HuH-7 (cell line): ENCODE measurements around the gene TNFAIP8.

Experiments
- DNase-seq: peaks from one replicate; pipeline ENCODE4 v3.0.0; 2011; ENCODE audit warnings: low spot score

The TNFAIP8 gene

GRCh38 chr5:119367502-119368237 is 11.9 kb downstream of the TNFAIP8 start:
- no peak for DNase-seq

- DNase-seq, result no peak
These were observed 12.4 kb downstream of the TNFAIP8 start for GRCh38 chr5:119368238-119368630.

GRCh38 chr5:119370486-119370885 is 14.7 kb downstream of the TNFAIP8 start:
- DNase-seq, result no peak

GRCh38 chr5:119371146-119371545 is 15.3 kb downstream of the TNFAIP8 start:
- DNase-seq, result no peak

DNA sequence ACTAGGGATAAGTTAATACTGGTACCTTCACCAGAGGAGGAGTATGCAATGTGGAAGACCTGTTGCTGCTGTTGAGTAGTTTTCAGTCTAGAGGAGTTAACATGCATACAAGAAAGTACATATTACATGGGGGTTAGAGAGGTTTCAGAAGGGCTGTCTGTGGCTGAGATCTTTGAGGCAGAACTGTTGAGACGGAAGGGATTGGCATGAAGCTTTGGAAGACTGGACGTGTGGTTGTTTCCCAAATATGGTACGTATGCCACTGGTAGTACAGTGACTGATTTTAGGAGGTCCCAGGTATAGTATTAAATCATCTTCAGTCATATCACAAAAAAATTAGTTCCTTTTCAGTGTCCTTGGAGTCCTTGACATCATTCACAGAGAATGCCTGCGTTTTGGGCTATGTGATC is 17.6 kb downstream of the TNFAIP8 start:
- no peak for DNase-seq

DNA sequence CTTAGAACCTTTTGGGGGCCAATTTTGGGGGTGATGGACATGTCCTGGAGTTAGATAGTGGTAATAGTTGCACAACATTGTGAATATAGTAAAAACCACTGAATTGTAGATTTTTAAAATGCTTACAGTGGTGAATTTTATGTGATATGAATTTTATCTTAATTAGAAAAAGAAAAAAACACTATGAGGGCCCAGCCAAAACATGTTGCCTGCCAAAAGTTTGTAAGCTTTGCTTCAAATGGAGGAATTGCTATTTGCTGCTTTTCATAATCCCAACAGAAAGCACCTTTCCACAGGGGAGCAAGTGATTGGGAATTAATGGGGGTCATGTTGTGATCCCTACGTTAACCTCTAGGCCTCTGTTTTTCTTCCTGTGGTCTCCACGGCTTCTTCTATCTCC is 19.1 kb downstream of the TNFAIP8 start:
- no peak for DNase-seq

DNA sequence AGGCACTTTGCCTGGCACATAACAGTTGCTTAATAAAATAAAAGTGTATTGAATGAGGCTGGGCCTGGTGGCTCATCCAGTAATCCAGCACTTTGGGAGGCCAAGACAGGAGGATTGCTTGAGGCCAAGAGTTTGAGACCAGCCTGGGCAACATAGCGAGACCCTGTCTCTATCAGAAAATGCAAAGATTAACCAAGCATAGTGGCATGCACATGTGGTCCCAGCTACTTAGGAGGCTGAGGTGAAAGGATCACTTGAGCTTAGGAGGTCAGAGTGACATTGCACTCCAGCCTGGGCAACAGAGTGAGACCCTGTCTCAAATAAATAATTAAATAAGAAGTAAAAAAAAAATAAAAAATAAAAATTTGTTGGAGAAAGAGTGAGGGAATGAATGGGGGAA is 21.2 kb downstream of the TNFAIP8 start:
- no peak for DNase-seq

- no peak for DNase-seq
These were observed 22.4 kb downstream of the TNFAIP8 start for GRCh38 chr5:119378075-119378700.

- DNase-seq, result no peak
These were observed 23.3 kb downstream of the TNFAIP8 start for GRCh38 chr5:119379096-119379495.

DNA sequence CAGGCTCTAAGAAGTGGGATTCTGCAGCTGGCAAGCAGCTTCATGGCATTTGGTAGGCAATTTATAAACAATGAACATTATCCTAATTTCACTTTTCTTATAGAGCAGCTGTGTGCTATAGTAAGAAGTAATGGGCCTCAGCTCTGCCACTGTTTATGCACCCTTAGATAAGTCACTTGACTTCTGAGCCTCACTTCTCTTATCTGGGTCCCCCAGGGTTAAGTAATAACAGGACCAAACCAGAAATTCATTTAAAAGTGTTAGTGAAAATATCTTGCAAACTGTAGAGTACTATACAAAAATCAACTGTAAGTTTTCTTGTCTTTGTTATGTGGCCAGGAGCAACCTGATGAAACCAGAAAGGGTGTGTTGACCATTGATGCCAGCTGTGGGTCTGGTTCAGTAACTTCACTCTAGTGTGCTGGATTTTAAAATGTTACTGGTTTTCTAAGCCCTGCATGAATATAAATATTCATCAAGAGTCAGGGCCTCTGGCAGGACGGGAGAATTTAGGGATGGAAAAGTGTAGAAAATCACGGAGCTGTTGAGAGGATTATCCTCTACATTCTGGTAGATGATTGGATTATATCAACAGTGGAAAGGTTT is 24.2 kb downstream of the TNFAIP8 start:
- DNase-seq, result no peak

- DNase-seq, result no peak
These were observed 26.4 kb downstream of the TNFAIP8 start for GRCh38 chr5:119382169-119382568.

DNA sequence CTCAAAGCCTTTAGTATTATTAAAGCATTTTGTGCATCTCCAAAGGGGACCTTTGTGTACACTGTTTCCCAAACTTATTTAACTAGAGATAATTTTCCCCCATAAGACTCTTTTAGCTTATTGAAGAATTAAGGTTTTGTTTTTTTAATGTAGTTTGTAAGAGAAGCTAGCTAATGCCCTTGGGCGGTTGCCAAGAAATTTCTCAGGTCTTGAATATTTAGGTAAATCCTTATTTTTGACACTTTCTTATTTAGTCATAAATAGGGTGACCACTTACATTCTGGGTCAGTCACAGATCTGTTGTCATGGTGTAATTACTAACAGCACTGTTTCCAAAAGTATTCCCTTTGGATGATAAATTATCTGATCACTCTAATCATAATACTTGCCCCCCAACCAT is 27.2 kb downstream of the TNFAIP8 start:
- DNase-seq, result no peak

DNA sequence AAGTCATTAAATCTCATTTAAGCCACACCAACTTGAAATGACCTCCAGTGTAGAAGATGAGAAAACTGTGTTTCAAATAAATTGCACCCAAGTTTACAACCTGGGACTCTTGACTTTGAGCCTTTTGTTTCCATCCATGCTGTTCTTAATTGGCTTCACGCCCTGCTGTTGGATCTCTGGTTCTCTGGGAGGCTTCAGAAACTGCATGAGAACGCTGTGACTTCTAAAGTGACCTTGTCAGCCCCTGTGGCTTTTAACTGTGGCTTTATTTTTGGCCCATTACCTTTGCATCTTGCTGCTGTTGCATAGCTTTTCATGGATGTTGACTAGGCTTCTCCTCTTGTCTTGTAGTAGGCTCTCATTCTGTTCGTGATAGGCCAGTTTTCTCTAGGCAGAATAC is 29.3 kb downstream of the TNFAIP8 start:
- no peak for DNase-seq

DNA sequence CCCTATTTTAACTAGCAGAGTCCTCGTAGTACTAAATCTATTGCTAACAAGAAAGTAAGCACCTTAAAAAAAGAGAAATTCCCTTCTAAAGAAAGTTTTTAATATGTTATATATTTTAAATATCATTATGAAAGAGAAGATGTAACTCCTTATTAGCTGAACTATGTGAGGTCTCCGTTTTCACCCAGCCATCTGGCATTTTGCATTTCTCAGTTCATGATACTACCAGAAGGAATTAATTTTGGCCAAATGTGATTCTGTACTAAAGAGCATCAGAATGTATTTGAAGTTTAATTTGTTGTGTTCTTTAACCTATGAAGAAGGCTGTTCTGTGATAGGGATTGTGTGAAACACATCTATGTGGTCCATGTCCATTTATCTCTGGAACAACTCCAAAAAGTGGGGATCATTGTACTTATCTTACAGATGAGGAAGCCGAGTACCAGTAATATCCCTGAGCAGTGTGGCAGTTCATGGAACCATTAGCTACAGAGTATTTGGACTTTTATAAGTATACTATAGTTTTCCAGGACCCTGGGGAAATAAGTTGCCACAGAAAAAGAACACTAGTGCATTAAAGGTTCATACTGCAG is 29.8 kb downstream of the TNFAIP8 start:
- DNase-seq, result no peak

GRCh38 chr5:119386596-119387344 is 31.0 kb downstream of the TNFAIP8 start:
- peak; percentile 36 for DNase-seq

DNA sequence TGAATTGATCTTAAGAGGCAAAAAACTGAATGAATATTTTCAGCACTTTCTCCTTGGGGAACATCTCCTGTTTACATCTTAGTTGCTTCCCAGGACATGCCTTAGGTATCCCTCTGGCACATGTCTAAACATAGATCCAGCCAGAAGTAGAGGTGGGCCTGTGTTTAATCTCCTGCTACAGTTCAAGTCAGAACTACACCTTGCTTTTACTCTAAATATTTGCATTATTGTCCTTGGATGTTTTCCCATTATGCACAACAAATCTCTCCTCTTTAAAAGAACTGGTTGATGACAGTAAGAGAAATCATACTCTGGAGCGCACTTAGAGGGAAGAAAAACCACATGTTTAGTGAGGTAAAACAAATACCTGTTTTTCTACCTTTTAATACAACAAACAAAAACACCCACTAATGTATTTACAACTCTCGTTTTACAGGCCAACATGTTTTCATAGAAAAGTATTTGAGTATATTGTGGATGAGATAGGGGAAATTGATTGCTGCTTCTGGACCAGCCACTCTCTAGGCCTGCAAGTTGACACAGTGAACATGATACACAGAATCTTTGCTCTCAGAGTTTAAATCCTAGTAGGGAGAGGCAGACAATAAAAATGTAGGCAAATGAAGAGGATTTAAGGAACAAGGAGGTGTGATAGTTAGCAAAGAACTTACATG is 32.3 kb downstream of the TNFAIP8 start:
- DNase-seq, result no peak

GRCh38 chr5:119388619-119389190 is 32.9 kb downstream of the TNFAIP8 start:
- no peak for DNase-seq

- DNase-seq, result no peak
These were observed 33.6 kb downstream of the TNFAIP8 start for GRCh38 chr5:119389288-119390030.

- DNase-seq, result no peak
These were observed 34.6 kb downstream of the TNFAIP8 start for GRCh38 chr5:119390404-119390803.

- no peak for DNase-seq
These were observed 37.4 kb downstream of the TNFAIP8 start for GRCh38 chr5:119393201-119393691.

GRCh38 chr5:119393746-119394145 is 37.9 kb downstream of the TNFAIP8 start:
- DNase-seq, result no peak
